CD4-positive, alpha-beta T cell treated with Interleukin-2 at 100 ng/mL for 4 hours (primary cell): ENCODE data around the gene KRTAP5-2.
A peak's percentile ranks its signal among the peaks of the same experiment; 100 is the strongest.
"Not testable (repeated sequence)": the region's sequence is repeated elsewhere in the genome, so short reads cannot be mapped to it uniquely, and the experiment has no call there.

Source experiments
- DNase-seq: peaks from one replicate; pipeline ENCODE4 v3.0.0-alpha.2; 2020; ENCODE audit warnings: low spot score

KRTAP5-2 gene

GRCh38 chr11:1589996-1590395 lies 8.1 kb downstream of the KRTAP5-2 start:
- no peak for DNase-seq

GRCh38 chr11:1589191-1589963 lies 8.7 kb downstream of the KRTAP5-2 start:
- peak; percentile 55 for DNase-seq

GRCh38 chr11:1586699-1587098 lies 11.4 kb downstream of the KRTAP5-2 start:
- no peak for DNase-seq

GRCh38 chr11:1584661-1585370 lies 13.3 kb downstream of the KRTAP5-2 start, which contains the start of gene KRTAP5-1:
TSS of gene KRTAP5-1 (minus strand) at chr11:1585283. CDS start at chr11:1585249, 34 bp downstream.
- DNase-seq = not testable (repeated sequence)

- DNase-seq = not testable (repeated sequence)
Observed at GRCh38 chr11:1582909-1583308, 15.2 kb downstream of the KRTAP5-2 start.

GRCh38 chr11:1581976-1582375 lies 16.1 kb downstream of the KRTAP5-2 start:
- no peak for DNase-seq

GRCh38 chr11:1576825-1577224 lies 21.3 kb downstream of the KRTAP5-2 start:
- DNase-seq = no peak

GRCh38 chr11:1575756-1576155 lies 22.3 kb downstream of the KRTAP5-2 start:
- DNase-seq = not testable (repeated sequence)

GRCh38 chr11:1574933-1575242 lies 23.2 kb downstream of the KRTAP5-2 start:
- no peak for DNase-seq

GRCh38 chr11:1574238-1574932 lies 23.7 kb downstream of the KRTAP5-2 start:
- peak; percentile 67 for DNase-seq

GRCh38 chr11:1573903-1574237 lies 24.2 kb downstream of the KRTAP5-2 start:
- no peak for DNase-seq

- DNase-seq = peak; percentile 29
Observed at GRCh38 chr11:1573077-1573902, 24.8 kb downstream of the KRTAP5-2 start.

GRCh38 chr11:1572197-1573076 lies 25.7 kb downstream of the KRTAP5-2 start, which contains the start of gene DUSP8:
TSS of gene DUSP8 (minus strand) at chr11:1572271. CDS start at chr11:1565826, 6,445 bp downstream.
- peak; percentile 94 for DNase-seq

- DNase-seq = no peak
Observed at GRCh38 chr11:1571760-1572196, 26.3 kb downstream of the KRTAP5-2 start.

- no peak for DNase-seq
Observed at GRCh38 chr11:1570896-1571759, 27.0 kb downstream of the KRTAP5-2 start.

GRCh38 chr11:1570531-1570895 lies 27.6 kb downstream of the KRTAP5-2 start:
- DNase-seq = no peak

- DNase-seq = no peak
Observed at GRCh38 chr11:1570001-1570453, 28.1 kb downstream of the KRTAP5-2 start.

GRCh38 chr11:1569251-1569780 lies 28.8 kb downstream of the KRTAP5-2 start:
- DNase-seq = no peak

- DNase-seq = peak; percentile 74
Observed at GRCh38 chr11:1568441-1568911, 29.6 kb downstream of the KRTAP5-2 start.
